ENCODE measurements around the gene CBX3.

Gene CBX3

GRCh38 chr7:26185131-26185843 is 16.3 kb upstream of the CBX3 start:
- peak overlapping the region; percentile 9 for H3K27ac ChIP-seq (ENCODE audit: poor library complexity, severe bottlenecking)
- no peak overlapping the region for H3K4me3 ChIP-seq (ENCODE audit: severe bottlenecking)
- H3K4me1 ChIP-seq (ENCODE audit: insufficient read depth, poor library complexity, severe bottlenecking) = no peaks in the 10 kb centered on the region
- TF ChIP-seq CTCF (IDR thresholded peaks at IDR 0.05; ENCODE audit: poor library complexity, severe bottlenecking) = no peak
- DNase-seq (ENCODE audit: low spot score) (no peak), ATAC-seq (ENCODE audit: low read depth) (no peak)
- no peaks in the 10 kb centered on the region for H3K27me3 ChIP-seq (ENCODE audit: insufficient read depth, poor library complexity, severe bottlenecking)
- H3K36me3 ChIP-seq (ENCODE audit: low read depth) = peaks cover 53% of the 10 kb centered on the region
- no peaks in the 10 kb centered on the region for H3K9me3 ChIP-seq (ENCODE audit: severe bottlenecking)

GRCh38 chr7:26185844-26186180 is 15.7 kb upstream of the CBX3 start:
- Histone ChIP-seq H3K27me3 (ENCODE audit: insufficient read depth, poor library complexity, severe bottlenecking) (no peaks in the 10 kb centered on the region), H3K4me3 (ENCODE audit: severe bottlenecking) (no peak overlapping the region), H3K36me3 (ENCODE audit: low read depth) (peaks cover 58% of the 10 kb centered on the region), H3K9me3 (ENCODE audit: severe bottlenecking) (no peaks in the 10 kb centered on the region), H3K27ac (ENCODE audit: poor library complexity, severe bottlenecking) (no peak overlapping the region), H3K4me1 (ENCODE audit: insufficient read depth, poor library complexity, severe bottlenecking) (no peaks in the 10 kb centered on the region)
- no peak for TF ChIP-seq CTCF (IDR thresholded peaks at IDR 0.05; ENCODE audit: poor library complexity, severe bottlenecking)
- ATAC-seq (ENCODE audit: low read depth) (no peak), DNase-seq (ENCODE audit: low spot score) (no peak)

- H3K4me1 ChIP-seq (ENCODE audit: insufficient read depth, poor library complexity, severe bottlenecking) = no peaks in the 10 kb centered on the region
- no peaks in the 10 kb centered on the region for H3K9me3 ChIP-seq (ENCODE audit: severe bottlenecking)
- no peak overlapping the region for H3K4me3 ChIP-seq (ENCODE audit: severe bottlenecking)
- no peak for DNase-seq (ENCODE audit: low spot score)
- no peak overlapping the region for H3K27ac ChIP-seq (ENCODE audit: poor library complexity, severe bottlenecking)
- TF ChIP-seq CTCF (IDR thresholded peaks at IDR 0.05; ENCODE audit: poor library complexity, severe bottlenecking) = no peak
- no peak; the same call in 2 of the 3 replicates for ATAC-seq (ENCODE audit: low read depth)
- H3K27me3 ChIP-seq (ENCODE audit: insufficient read depth, poor library complexity, severe bottlenecking) = no peaks in the 10 kb centered on the region
- peaks cover 67% of the 10 kb centered on the region for H3K36me3 ChIP-seq (ENCODE audit: low read depth)
Observed at GRCh38 chr7:26186364-26187311, 14.9 kb upstream of the CBX3 start.

GRCh38 chr7:26187380-26188205 is 14.0 kb upstream of the CBX3 start:
- no peak overlapping the region for H3K27ac ChIP-seq (ENCODE audit: poor library complexity, severe bottlenecking)
- H3K4me3 ChIP-seq (ENCODE audit: severe bottlenecking) = no peak overlapping the region
- no peak for DNase-seq (ENCODE audit: low spot score)
- H3K9me3 ChIP-seq (ENCODE audit: severe bottlenecking) = no peaks in the 10 kb centered on the region
- no peaks in the 10 kb centered on the region for H3K4me1 ChIP-seq (ENCODE audit: insufficient read depth, poor library complexity, severe bottlenecking)
- H3K36me3 ChIP-seq (ENCODE audit: low read depth) = peaks cover 76% of the 10 kb centered on the region
- no peak for TF ChIP-seq CTCF (IDR thresholded peaks at IDR 0.05; ENCODE audit: poor library complexity, severe bottlenecking)
- no peaks in the 10 kb centered on the region for H3K27me3 ChIP-seq (ENCODE audit: insufficient read depth, poor library complexity, severe bottlenecking)
- peak; percentile 4; the same call in 2 of the 3 replicates for ATAC-seq (ENCODE audit: low read depth)
